Neural progenitor cell (in vitro differentiated cells): ENCODE measurements around the gene STOM.

ENCODE experiments used
- EZH2 ChIP-seq: fragments of 200-600 bp; sonication (generic); IDR thresholded peaks from 2 replicates; pipeline ENCODE4 v1.6.1; 2017; ENCODE audit warnings: antibody characterized with exemption, mild to moderate bottlenecking, moderate library complexity
- EZH2phosphoT487 ChIP-seq: fragments of 200-600 bp; sonication (generic); IDR thresholded peaks from 2 replicates; pipeline ENCODE4 v1.6.1; 2017; ENCODE audit warnings: antibody characterized with exemption
- TF ChIP-seq, protein P1 (sequence below): fragments of 200-600 bp; sonication (generic); IDR thresholded peaks from 2 replicates; pipeline ENCODE4 v1.5.1; 2017; ENCODE audit warnings: antibody characterized with exemption, mild to moderate bottlenecking

DNA sequence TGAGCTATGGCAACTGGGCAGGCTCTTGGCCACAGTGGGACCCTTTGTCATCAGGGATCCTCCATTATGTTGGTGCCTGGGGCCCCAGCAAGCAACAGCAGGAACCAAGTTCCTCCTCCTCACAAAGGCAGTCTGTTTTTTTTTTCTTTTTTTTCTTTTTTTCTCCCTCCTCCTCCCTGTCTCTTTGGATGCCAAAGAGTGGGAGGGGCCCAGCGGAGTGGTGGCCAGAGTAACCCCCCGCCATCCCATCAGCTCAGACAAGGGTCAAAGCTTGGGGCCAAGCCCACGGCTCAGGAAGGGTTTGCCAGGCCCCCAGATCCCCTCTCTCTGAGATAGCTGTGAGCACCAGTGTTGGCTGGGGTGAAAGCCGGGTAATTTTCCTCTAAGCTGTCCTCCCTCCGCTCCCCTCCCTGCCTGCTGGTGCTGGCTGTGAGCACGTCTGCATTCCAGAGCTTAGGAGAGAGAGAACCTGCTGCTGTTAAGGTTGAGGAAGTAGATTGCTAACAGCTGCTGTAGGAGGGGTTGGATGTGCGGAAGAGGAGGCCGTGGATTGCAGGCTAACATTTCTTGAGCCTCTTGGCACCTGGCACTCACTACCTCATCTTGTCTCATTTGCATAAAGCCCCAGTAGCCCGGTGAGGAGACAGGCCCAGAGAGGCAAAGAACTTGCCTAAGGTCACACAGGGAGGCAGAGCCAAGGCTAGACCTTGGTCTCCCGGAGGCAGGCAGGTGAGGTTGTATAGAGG lies 80.9 kb downstream of the STOM start:
- TF ChIP-seq, protein P1, sequence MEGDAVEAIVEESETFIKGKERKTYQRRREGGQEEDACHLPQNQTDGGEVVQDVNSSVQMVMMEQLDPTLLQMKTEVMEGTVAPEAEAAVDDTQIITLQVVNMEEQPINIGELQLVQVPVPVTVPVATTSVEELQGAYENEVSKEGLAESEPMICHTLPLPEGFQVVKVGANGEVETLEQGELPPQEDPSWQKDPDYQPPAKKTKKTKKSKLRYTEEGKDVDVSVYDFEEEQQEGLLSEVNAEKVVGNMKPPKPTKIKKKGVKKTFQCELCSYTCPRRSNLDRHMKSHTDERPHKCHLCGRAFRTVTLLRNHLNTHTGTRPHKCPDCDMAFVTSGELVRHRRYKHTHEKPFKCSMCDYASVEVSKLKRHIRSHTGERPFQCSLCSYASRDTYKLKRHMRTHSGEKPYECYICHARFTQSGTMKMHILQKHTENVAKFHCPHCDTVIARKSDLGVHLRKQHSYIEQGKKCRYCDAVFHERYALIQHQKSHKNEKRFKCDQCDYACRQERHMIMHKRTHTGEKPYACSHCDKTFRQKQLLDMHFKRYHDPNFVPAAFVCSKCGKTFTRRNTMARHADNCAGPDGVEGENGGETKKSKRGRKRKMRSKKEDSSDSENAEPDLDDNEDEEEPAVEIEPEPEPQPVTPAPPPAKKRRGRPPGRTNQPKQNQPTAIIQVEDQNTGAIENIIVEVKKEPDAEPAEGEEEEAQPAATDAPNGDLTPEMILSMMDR, result no peak
- no peak for TF ChIP-seq EZH2phosphoT487
- TF ChIP-seq EZH2, result no peak
